Measurements from ENCODE around the gene SLC9A9. TPM values are rescaled to one million over a fixed set of nuclear protein-coding genes. Genes with fewer than 3 reads are reported as not detected.

SLC9A9 gene
- total RNA-seq, 3 donors from 2014 or later (not counting 1 experiment from before 2014, with no cell fraction given) = 24.0 to 29.1 (median 27.2) TPM

DNA sequence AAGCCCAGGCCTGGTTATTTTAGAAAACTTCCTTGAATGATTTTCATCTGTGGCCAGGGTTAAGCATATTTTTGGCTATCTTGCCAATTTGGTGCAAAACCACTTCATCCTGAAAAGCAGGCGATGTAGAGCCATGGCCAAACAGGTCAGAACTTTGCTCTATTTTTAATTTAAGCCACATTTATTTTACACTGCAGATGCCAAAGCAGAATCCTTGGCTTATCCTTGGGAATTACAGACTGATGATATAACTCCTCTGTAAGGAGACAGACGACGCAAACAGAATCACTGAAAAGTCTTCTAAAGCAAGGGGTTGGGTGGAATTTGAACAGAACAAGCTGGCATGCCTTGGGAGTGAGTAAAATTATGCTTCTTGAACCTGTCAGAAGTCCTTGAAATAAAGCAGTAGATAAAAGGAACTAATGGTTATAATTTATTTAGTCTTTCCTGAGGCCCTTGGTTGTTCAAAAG is 606.8 kb downstream of the SLC9A9 start:
- Mint-ChIP-seq H3K27me3 (ENCODE audit: low read depth in 2 of 2) (no peaks in the 10 kb centered on the region), H3K4me3 (peak overlapping the region; percentile 60), H3K4me1 (peaks cover 70 to 79% of the 10 kb centered on the region in 2 donors), H3K36me3 (no peaks in the 10 kb centered on the region), H3K9me3 (peaks cover 0 to 2% of the 10 kb centered on the region in 2 donors), H3K27ac (peak overlapping the region; percentile 85 to 88)
- Histone ChIP-seq H3K4me1 (ENCODE audit: control insufficient read depth, insufficient read depth, low read length) (peaks cover 28% of the 10 kb centered on the region), H3K36me3 (ENCODE audit: control insufficient read depth, insufficient read depth, low read length) (no peaks in the 10 kb centered on the region), H3K27ac (ENCODE audit: low read length) (peak overlapping the region; percentile 34), H3K9me3 (ENCODE audit: control insufficient read depth, insufficient read depth, low read length) (no peaks in the 10 kb centered on the region), H3K27me3 (ENCODE audit: control insufficient read depth, insufficient read depth, low read length) (no peaks in the 10 kb centered on the region), H3K4me3 (ENCODE audit: low read length) (no peak overlapping the region)
- no peak for TF ChIP-seq CTCF (IDR thresholded peaks at IDR 0.05)
- WGBS (ENCODE audit: insufficient coverage) = 83% methylated on average over 3 of the region's 3 CpGs
- intact Hi-C loops (cut with micrococcal nuclease) = loop anchor here (10.0 kb wide), 1 partner anchor 203 kb away; no protein-coding TSS in a partner anchor
- DNase-seq (no peak), ATAC-seq (no peak)

GRCh38 chr3:143240886-143241285 is 607.4 kb downstream of the SLC9A9 start:
- no peaks in the 10 kb centered on the region for H3K27me3 ChIP-seq (ENCODE audit: control insufficient read depth, insufficient read depth, low read length)
- Mint-ChIP-seq H3K27me3 (ENCODE audit: low read depth in 2 of 2) (no peaks in the 10 kb centered on the region), H3K9me3 (peaks cover 0 to 2% of the 10 kb centered on the region in 2 donors), H3K36me3 (no peaks in the 10 kb centered on the region), H3K4me3 (peak overlapping the region; percentile 60), H3K27ac (peak overlapping the region; percentile 85 to 88), H3K4me1 (peaks cover 70 to 81% of the 10 kb centered on the region in 2 donors)
- H3K27ac ChIP-seq (ENCODE audit: low read length) = peak overlapping the region; percentile 34
- 88% methylated on average over 3 of the region's 4 CpGs for WGBS (ENCODE audit: insufficient coverage)
- no peak for TF ChIP-seq CTCF (IDR thresholded peaks at IDR 0.05)
- no peak for ATAC-seq
- H3K9me3 ChIP-seq (ENCODE audit: control insufficient read depth, insufficient read depth, low read length) = no peaks in the 10 kb centered on the region
- intact Hi-C loops (cut with micrococcal nuclease) = loop anchor here (10.0 kb wide), 1 partner anchor 204 kb away; no protein-coding TSS in a partner anchor
- H3K36me3 ChIP-seq (ENCODE audit: control insufficient read depth, insufficient read depth, low read length) = no peaks in the 10 kb centered on the region
- no peak overlapping the region for H3K4me3 ChIP-seq (ENCODE audit: low read length)
- H3K4me1 ChIP-seq (ENCODE audit: control insufficient read depth, insufficient read depth, low read length) = peaks cover 31% of the 10 kb centered on the region
- no peak for DNase-seq

- H3K27ac ChIP-seq (ENCODE audit: low read length) = no peak overlapping the region
- H3K4me3 ChIP-seq (ENCODE audit: low read length) = no peak overlapping the region
- Mint-ChIP-seq H3K4me3 (peak overlapping the region; percentile 70), H3K36me3 (peaks cover 8% of the 10 kb centered on the region), H3K4me1 (peaks cover 74 to 86% of the 10 kb centered on the region in 2 donors), H3K27me3 (ENCODE audit: low read depth in 2 of 2) (no peaks in the 10 kb centered on the region), H3K9me3 (peaks cover 0 to 4% of the 10 kb centered on the region in 2 donors), H3K27ac (peak overlapping the region; percentile 92 to 98)
- 90% methylated on average over 1 of the region's 3 CpGs for WGBS (ENCODE audit: insufficient coverage)
- no peaks in the 10 kb centered on the region for H3K27me3 ChIP-seq (ENCODE audit: control insufficient read depth, insufficient read depth, low read length)
- H3K36me3 ChIP-seq (ENCODE audit: control insufficient read depth, insufficient read depth, low read length) = no peaks in the 10 kb centered on the region
- no peaks in the 10 kb centered on the region for H3K9me3 ChIP-seq (ENCODE audit: control insufficient read depth, insufficient read depth, low read length)
- DNase-seq (no peak), ATAC-seq (no peak)
- no peak for TF ChIP-seq CTCF (IDR thresholded peaks at IDR 0.05)
- H3K4me1 ChIP-seq (ENCODE audit: control insufficient read depth, insufficient read depth, low read length) = peaks cover 40% of the 10 kb centered on the region
- intact Hi-C loops (cut with micrococcal nuclease) = no loop called here
These were observed 609.2 kb downstream of the SLC9A9 start for GRCh38 chr3:143239031-143239430.

Data from natural killer cell (primary cell).